ENCODE measurements around the gene CCDC85B.

The CCDC85B gene

GRCh38 chr11:65911682-65912568, 21.5 kb downstream of the CCDC85B start:
- no peak for DNase-seq (ENCODE audit: low spot score)

GRCh38 chr11:65912845-65913244, 22.4 kb downstream of the CCDC85B start:
- DNase-seq (ENCODE audit: low spot score), result no peak

- DNase-seq (ENCODE audit: low spot score), result no peak
These were observed 24.8 kb downstream of the CCDC85B start for GRCh38 chr11:65915101-65915820.

- DNase-seq (ENCODE audit: low spot score), result peak; percentile 74
These were observed 25.4 kb downstream of the CCDC85B start for GRCh38 chr11:65915821-65916251.

- no peak for DNase-seq (ENCODE audit: low spot score)
These were observed 25.9 kb downstream of the CCDC85B start for GRCh38 chr11:65916391-65916790.

DNA sequence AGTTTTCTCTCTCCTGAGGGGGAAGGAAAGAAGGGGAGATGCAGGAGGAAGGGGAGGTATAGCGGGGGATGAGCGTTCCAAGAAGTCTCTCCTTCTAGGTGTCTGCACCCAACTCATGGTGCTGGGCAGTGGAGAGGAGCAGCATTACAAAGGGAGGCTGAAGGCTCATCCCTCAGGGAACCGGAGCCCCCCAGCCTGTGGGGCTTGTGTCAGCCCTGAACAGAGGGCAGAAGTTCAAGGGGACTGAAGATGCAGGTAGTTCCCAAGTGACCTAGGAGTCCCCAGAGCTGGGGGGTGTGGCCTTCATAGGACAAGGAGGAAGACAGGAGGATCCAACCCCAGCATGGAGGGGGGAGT, 26.6 kb downstream of the CCDC85B start:
- DNase-seq (ENCODE audit: low spot score), result no peak

- no peak for DNase-seq (ENCODE audit: low spot score)
These were observed 27.1 kb downstream of the CCDC85B start for GRCh38 chr11:65917434-65918210.

DNA sequence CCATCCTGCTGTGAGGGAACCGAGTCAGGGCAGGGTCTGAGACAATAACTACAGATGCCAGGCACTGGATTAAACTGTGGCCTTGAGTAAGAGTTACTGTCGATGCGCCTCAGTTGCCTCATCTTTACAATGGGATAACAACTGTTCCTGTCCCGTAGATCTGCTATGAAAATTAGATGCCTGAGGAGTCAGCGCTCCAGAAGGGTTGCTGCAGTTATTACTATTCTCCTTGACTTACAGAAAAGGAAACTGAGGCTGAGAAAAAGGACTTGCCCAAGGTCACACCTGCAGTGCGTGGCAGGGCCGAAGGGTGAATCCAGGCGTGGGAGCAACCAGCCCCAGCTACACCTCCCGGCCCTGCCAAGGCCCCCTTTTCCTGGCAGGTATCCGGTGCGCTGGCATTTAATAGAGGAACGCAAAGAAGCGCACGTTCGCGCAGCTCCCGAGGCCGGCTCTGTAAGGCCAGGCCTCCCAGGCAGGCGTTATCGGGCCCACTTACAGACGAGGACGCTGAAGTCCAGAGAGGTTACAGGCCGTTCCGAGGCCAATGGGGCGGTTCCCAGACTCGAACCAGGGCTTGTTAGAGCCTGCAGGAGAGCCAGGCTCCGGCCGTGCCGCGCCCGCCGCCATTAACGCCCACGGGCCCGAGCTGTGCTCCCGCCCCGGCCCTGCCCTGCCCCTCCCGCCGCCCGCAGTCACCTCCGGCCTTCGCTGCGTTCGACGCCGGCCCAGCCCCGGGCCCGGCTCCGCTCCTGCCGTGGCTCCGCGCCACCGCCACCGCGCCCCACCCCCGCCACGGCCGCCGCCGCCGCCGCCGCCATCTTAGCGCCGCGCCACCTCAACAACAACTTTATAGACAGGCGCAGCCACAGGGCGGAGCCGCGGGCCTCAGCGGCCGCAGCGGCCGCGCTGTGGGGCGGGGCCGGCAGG, 28.0 kb downstream of the CCDC85B start, which contains the start of gene C11orf68:
Gene C11orf68 (minus strand): TSS at position 852 of the 930 bp plus-strand sequence. CDS start 31 bp downstream, at position 821.
- no peak for DNase-seq (ENCODE audit: low spot score)

- DNase-seq (ENCODE audit: low spot score), result peak; percentile 98
These were observed 28.7 kb downstream of the CCDC85B start, which contains the start of gene DRAP1 for GRCh38 chr11:65919141-65919572. TSS of gene DRAP1 (plus strand) at chr11:65919426. CDS start at chr11:65919502, 76 bp downstream.

GRCh38 chr11:65919573-65920371, 29.3 kb downstream of the CCDC85B start:
- no peak for DNase-seq (ENCODE audit: low spot score)

GRCh38 chr11:65920372-65920802, 29.9 kb downstream of the CCDC85B start:
- peak; percentile 61 for DNase-seq (ENCODE audit: low spot score)

DNA sequence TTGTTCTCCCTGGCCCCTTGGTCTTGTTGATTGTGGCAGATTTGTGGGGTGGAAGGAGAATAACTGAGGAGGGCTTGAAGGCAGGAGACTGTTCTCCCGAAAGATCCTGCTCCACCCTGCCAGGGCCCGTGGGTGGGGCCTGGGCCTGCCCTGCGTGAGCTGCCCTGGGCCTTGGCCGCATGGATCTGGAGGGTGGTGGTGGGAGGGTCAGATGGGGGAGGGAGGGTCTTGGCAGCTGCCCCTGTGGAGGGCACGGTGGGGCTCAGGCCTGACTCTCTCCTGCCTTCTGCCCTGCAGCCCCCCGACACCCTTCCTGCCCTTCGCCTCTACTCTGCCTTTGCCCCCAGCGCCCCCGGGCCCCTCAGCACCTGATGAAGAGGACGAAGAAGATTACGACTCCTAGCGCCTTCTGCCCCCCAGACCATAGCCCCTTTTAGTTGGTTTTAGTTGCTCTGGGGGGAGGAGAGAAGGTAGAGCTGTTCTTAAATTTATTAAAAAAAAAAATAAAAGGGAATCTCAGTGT, 30.6 kb downstream of the CCDC85B start:
- DNase-seq (ENCODE audit: low spot score), result no peak

DNA sequence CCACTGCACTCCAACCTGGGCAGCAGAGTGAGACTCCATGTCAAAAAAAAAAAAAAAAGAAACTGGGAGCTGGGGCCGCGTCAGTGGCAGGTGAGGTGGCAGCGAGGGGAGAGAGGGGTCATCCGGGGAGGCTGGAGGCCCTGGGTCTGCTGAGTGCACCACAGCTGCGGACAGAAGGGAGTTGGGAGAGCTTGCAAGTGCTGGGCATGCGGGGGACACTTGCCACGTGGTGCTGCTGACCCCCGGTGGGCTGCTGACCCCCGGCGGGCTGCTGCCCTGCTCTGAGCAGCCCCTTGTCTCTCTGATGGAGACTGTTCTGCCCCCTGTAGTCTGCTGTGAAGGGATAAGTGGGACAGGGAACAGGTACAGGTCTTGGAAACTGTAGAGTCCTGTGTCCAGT, 31.4 kb downstream of the CCDC85B start:
- DNase-seq (ENCODE audit: low spot score), result no peak

DNA sequence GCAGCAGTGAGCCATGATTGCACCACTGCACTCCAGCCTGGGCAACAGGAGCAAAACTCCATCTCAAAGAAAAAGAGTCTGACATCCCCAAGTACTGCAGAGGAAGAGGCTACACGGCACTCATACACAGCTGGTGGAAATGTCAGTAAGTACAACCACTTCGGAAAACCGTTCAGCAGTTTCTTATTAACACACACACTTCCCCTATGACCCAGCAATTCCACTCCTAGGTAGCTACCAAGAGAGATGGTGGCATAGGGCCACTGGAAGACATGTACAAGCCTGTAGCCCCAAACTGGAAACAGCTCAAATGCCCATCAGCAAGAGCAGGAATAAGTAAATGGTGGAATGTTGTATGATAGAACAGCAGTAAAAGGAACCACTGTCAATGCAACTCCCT, 32.1 kb downstream of the CCDC85B start:
- DNase-seq (ENCODE audit: low spot score), result no peak

DNA sequence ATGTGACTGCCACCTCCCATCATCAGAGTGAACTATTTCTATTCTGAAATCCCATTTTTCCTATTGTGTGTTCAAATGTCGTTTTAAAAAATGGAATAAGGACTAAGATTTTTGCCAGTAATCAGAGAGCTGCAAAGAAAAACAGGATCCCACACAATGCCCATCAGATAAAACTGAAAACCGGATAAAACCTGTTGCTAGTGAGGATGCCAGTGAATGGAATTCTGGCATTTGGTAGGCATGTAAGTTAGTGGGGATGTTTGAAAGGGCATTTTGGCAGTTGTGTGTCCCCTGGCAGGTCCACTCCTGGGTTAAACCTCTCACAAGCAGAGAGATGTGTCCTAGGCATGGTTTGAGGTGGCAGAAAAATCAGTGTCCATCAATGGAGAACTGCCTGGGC, 34.9 kb downstream of the CCDC85B start:
- DNase-seq (ENCODE audit: low spot score), result no peak

- peak; percentile 77 for DNase-seq (ENCODE audit: low spot score)
These were observed 37.5 kb downstream of the CCDC85B start for GRCh38 chr11:65927904-65928397.

DNA sequence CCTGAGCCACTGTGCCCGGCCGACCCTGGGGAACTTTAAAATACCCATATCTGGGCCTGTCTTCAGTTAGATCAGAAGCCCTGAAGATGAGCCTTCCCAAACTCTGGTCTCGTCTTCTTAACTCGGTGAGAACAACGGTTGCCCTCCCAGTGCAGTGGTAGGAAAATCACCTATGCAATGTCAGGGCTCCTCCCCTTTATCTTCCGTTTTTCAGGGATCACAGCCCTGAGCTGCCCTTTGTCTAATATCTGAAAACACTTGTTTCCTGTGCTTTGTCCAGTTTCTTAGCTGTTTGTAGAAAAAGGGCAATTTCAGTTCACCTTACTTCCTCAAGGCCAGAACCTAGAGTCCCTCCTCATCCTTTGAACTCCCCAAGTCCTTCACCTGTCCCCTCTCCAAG, 38.2 kb downstream of the CCDC85B start:
- peak; percentile 32 for DNase-seq (ENCODE audit: low spot score)

- DNase-seq (ENCODE audit: low spot score), result no peak
These were observed 41.5 kb downstream of the CCDC85B start for GRCh38 chr11:65931773-65932557.

DNA sequence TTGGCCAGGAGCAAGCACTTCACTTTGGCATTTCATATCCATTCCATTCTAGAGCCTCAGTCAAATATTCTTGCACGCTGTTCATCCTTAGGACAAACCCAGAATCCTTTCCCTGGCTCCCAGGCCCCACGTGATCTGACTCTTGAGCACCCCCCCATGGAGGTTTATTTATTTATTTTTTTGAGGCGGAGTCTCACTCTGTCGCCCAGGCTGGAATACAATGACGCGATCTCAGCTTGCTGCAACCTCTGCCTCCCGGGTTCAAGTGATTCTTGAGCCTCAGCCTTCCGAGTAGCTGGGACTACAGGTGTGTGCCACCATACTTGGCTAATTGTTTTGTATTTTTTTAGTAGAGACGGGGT, 42.1 kb downstream of the CCDC85B start:
- peak; percentile 50 for DNase-seq (ENCODE audit: low spot score)
